HG03025 (cell line): Measurements from ENCODE around the gene WDR1.

Source experiments
- ATAC-seq: cut with Tn5 transposase; IDR thresholded peaks from one replicate; pipeline ENCODE4 v1.9.1; 2021; ENCODE audit warnings: mild to moderate bottlenecking, moderate library complexity; ENCODE audit not compliant: unreplicated experiment, low FRiP score

Gene WDR1

GRCh38 chr4:10116569-10117358 is at the start of gene WDR1:
TSS of gene WDR1 (minus strand) at chr4:10116799. CDS start at chr4:10116666, 133 bp downstream.
- ATAC-seq, result peak; percentile 74

GRCh38 chr4:10164877-10165283 is 48.3 kb upstream of the WDR1 start:
- no peak for ATAC-seq

- ATAC-seq, result no peak
Measured at GRCh38 chr4:10163296-10163695, 46.7 kb upstream of the WDR1 start.

GRCh38 chr4:10162341-10163000 is 45.9 kb upstream of the WDR1 start:
- ATAC-seq, result no peak

- no peak for ATAC-seq
Measured at GRCh38 chr4:10161840-10162239, 45.2 kb upstream of the WDR1 start.

- no peak for ATAC-seq
Measured at GRCh38 chr4:10161146-10161545, 44.5 kb upstream of the WDR1 start.

GRCh38 chr4:10160281-10160856 is 43.8 kb upstream of the WDR1 start:
- ATAC-seq, result no peak

- ATAC-seq, result no peak
Measured at GRCh38 chr4:10159671-10160070, 43.1 kb upstream of the WDR1 start.

GRCh38 chr4:10158333-10158942 is 41.8 kb upstream of the WDR1 start:
- no peak for ATAC-seq

- ATAC-seq, result peak; percentile 66
Measured at GRCh38 chr4:10157478-10158332, 41.1 kb upstream of the WDR1 start.

GRCh38 chr4:10154241-10154640 is 37.6 kb upstream of the WDR1 start:
- no peak for ATAC-seq

- no peak for ATAC-seq
Measured at GRCh38 chr4:10153161-10153560, 36.6 kb upstream of the WDR1 start.

GRCh38 chr4:10151182-10151581 is 34.6 kb upstream of the WDR1 start:
- no peak for ATAC-seq

GRCh38 chr4:10144966-10145365 is 28.4 kb upstream of the WDR1 start:
- ATAC-seq, result no peak

GRCh38 chr4:10144479-10144878 is 27.9 kb upstream of the WDR1 start:
- ATAC-seq, result no peak

- ATAC-seq, result no peak
Measured at GRCh38 chr4:10143171-10143570, 26.6 kb upstream of the WDR1 start.

- ATAC-seq, result no peak
Measured at GRCh38 chr4:10140866-10141759, 24.5 kb upstream of the WDR1 start.

- no peak for ATAC-seq
Measured at GRCh38 chr4:10139518-10139917, 22.9 kb upstream of the WDR1 start.

- no peak for ATAC-seq
Measured at GRCh38 chr4:10135260-10135659, 18.7 kb upstream of the WDR1 start.
